Astrocyte of the cerebellum (primary cell): ENCODE measurements around the gene SNX1.
"Not testable (repeated sequence)": the region's sequence is repeated elsewhere in the genome, so short reads cannot be mapped to it uniquely, and the experiment has no call there.

Experiments used
- DNase-seq: peaks from one replicate; pipeline ENCODE4 v3.0.0-alpha.2; 2011; ENCODE audit warnings: low read depth
- H3K4me3 ChIP-seq: 2 replicates; pipeline ENCODE4 v1.5.1; 2011; ENCODE audit warnings: mild to moderate bottlenecking, low read depth, low read length, moderate library complexity
- in situ Hi-C: cut with HindIII; loops from 2 replicates; pipeline ENCODE4 v1.10.0; 2017; ENCODE audit warnings: low sequenced_read_pairs
- TF ChIP-seq, protein P1 (sequence below): IDR thresholded peaks from 2 replicates; pipeline ENCODE4 v1.5.1; 2012; ENCODE audit warnings: low read length, low read depth, moderate library complexity, mild to moderate bottlenecking; ENCODE audit errors: missing control alignments

The SNX1 gene

DNA sequence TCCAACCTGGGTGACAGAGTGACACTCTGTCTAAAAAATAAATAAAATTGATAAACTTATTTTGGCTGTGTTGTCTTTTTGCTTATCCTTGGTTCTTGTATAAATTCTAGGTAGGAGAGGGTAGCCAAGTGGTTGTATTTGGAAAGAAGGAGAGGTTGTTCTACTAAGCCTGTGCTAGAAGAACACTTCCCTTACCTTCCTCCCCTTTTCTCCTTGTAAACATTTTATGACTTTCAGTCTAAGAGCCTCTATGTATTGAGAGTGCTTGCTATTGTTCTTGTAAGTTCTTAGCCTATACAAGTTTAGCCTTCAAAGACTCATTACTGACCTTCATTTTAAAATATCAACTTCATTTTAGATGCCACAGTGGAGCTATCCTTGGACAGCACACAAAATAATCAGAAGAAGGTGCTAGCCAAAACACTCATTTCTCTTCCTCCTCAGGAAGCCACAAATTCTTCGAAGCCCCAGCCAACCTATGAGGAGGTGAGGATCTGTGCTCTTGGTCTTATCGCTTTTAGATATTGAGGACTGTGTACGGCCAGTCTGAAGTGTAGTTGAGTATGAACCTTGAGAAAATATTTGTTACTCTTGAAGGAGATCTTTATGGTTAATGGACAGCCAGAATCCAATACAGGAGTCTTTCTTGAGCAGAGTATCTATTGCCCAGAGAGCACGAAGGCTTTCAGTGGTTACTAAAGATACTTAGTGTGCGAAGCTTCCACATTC is 22.1 kb downstream of the SNX1 start:
- TF ChIP-seq, protein P1, sequence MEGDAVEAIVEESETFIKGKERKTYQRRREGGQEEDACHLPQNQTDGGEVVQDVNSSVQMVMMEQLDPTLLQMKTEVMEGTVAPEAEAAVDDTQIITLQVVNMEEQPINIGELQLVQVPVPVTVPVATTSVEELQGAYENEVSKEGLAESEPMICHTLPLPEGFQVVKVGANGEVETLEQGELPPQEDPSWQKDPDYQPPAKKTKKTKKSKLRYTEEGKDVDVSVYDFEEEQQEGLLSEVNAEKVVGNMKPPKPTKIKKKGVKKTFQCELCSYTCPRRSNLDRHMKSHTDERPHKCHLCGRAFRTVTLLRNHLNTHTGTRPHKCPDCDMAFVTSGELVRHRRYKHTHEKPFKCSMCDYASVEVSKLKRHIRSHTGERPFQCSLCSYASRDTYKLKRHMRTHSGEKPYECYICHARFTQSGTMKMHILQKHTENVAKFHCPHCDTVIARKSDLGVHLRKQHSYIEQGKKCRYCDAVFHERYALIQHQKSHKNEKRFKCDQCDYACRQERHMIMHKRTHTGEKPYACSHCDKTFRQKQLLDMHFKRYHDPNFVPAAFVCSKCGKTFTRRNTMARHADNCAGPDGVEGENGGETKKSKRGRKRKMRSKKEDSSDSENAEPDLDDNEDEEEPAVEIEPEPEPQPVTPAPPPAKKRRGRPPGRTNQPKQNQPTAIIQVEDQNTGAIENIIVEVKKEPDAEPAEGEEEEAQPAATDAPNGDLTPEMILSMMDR: no peak
- DNase-seq: no peak
- no peak overlapping the region for H3K4me3 ChIP-seq
- in situ Hi-C loops: no loop called here

DNA sequence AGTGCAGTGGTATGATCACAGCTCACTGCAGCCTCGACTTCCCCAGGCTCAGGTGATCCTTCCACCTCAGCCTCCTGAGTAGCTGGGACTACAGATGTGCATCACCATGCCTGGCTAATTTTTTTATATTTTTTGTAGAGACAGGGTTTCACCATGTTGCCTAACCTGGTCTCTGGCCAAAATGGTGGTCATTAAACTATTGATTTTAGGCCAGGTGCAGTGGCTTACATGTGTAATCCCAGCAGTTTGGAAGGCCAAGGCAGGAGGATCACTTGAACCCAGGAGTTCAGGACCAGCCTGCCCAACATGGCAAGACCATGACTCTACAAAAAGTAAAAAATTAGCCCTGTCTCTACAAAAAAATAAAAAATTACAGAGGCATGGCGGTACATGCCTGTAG is 24.5 kb downstream of the SNX1 start:
- DNase-seq, H3K4me3 ChIP-seq, in situ Hi-C loops: not testable (repeated sequence)

DNA sequence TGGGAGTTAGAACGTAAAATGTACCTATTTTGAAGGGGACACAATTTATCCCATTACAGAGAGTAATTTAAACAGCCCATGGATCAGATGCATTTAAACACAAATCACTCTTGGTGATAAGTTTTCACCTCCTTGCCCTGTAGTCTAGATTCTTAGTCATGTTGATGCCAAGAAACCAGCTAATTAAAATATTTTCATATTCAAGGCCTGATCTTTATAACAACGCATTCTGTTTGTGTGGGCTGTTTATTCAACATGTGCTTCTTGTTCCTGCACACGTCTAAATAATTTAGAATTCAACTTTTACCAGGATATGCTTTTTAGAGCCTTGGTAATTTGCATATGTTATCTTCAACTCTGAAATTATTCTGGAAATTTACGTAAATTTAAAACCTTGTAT is 25.8 kb downstream of the SNX1 start:
- no peak for DNase-seq
- in situ Hi-C loops: no loop called here
- TF ChIP-seq, protein P1: no peak
- no peak overlapping the region for H3K4me3 ChIP-seq

DNA sequence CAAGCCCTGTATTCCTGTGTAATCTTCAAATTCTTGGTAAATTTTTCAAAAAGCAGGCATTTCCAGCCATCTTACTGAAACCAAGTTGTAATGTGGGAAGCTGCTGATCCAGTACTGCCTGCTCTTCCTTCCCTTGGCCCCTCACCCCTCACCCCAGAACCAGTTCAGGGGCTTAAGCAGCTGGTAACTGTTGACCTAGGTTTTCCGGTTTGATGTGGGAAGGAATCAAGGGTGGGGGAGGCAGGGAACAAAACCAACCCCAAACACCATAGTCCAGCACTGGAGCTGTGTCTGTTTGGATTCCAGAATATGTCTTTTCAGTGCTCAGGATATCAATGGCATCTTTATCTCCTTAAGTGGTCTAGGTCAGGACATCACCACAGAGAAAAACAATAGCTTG is 26.7 kb downstream of the SNX1 start:
- no peak overlapping the region for H3K4me3 ChIP-seq
- TF ChIP-seq, protein P1: no peak
- in situ Hi-C loops: no loop called here
- DNase-seq: no peak

DNA sequence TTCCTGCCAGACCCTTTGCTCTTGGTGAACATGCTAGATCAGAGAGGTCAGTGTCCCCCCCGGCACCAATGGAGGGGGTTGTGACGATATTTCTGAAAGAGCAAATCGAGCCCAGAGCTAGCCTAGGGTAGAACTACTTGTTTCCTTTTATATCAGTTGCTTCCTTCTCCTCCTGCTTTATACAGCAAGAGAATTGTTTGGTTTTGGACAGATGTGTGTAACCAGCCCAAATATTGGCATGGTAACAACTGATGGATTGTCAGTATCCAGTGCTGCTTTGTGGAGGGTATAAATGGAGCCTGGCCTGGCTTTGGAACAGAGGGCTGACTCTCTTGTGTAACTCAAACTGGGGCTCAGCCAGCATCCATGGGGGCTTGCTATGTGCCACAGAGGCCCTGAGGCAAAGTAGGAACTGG is 27.2 kb downstream of the SNX1 start:
- TF ChIP-seq, protein P1: no peak
- no peak for DNase-seq
- in situ Hi-C loops: no loop called here
- H3K4me3 ChIP-seq: no peak overlapping the region

DNA sequence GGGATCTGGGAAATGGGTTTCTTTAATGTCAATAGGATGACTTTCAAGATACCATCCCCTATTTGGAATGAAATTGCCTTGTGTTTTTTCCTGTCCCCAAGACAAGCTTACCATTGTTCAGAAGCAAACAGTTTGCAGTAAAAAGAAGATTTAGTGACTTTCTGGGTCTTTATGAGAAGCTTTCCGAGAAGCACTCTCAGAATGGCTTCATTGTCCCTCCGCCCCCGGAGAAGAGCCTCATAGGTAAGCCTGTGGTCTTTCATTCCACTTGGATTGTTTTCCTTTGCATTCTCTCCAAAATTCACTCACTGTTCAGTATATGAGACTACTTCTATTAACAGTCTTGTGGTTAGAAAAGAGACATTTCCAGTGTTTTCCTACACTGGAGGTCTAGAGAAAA is 30.2 kb downstream of the SNX1 start:
- no peak overlapping the region for H3K4me3 ChIP-seq
- TF ChIP-seq, protein P1: no peak
- in situ Hi-C loops: no loop called here
- no peak for DNase-seq

DNA sequence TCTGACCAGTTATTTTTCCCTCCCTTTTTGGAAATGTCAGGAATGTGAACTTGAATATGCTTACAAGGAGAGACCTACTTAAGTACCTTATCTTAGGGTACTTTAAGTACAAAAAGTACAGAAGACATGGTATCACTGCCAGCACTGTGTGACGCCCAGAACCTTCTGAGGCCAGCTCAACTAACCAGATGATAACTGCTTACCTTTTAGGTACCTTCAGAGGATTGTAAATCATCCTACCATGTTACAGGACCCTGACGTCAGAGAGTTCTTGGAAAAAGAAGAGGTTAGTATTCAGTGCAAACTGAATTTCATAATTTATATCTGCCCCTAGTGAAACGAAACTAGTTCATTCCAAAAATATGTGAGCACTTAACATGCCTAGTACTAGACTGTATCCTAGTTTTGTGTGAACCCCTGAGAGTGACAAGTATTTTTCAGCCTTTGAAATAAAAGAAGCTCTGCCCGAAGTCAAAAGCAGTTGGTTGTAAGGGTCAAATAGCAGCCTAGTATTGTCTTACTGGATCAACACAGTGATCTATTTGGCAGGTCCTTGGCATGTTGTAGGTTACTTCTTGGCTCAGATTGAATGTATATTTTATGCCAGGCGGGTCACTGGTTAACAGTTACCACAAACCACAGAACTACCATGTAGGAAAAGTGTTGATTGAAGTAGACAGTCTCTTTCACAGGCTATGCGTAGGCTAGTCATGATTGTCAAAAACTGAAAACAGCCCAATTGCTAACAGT is 31.9 kb downstream of the SNX1 start:
- in situ Hi-C loops: no loop called here
- TF ChIP-seq, protein P1: no peak
- no peak overlapping the region for H3K4me3 ChIP-seq
- no peak for DNase-seq
